ENCODE measurements around the gene LZTR1.

DNA sequence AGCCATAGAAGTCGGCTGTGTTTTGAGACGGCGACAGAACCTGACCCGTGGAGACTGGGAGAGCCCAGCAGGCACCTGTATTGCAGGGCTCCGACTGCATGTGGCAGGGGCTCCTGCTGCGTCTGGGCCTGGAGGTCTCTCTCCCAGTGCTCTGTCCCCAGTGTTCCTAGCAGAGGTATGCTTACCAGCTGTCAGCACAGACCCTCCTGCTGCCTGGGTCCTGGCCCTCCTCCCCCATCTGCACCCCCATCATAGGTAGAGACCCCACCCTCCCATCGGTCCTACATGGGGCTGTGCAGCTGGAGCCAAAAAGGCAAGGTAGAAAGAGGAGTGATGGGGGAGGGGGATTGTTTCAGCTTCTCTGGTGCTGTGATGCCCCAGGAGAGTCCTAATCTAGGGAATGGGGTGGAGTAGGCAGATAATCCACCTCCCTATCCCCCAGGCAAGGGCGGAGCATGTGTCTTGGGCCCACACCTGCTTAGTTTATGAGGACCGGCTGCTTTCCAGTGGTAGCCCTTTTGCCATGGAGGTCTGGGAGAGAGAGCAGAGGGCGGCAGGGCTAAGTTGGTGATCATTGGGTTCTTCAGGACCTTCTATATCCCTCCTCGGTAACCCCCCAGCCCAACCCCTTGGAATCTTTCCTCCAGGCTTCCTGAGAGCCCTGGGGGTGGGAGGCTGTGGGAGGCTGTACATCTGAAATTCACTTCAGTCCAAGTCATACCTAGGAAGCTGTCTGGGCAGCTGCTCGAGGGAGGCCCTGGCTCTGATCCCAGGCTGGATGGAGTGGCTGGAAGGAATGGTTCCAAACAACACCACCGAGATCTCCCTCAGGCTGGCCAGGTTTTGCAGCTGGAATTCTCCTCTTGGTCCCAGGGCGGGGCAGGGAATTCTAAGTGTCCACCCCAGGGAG is 44.9 kb downstream of the LZTR1 start:
- TF ChIP-seq, protein P1, sequence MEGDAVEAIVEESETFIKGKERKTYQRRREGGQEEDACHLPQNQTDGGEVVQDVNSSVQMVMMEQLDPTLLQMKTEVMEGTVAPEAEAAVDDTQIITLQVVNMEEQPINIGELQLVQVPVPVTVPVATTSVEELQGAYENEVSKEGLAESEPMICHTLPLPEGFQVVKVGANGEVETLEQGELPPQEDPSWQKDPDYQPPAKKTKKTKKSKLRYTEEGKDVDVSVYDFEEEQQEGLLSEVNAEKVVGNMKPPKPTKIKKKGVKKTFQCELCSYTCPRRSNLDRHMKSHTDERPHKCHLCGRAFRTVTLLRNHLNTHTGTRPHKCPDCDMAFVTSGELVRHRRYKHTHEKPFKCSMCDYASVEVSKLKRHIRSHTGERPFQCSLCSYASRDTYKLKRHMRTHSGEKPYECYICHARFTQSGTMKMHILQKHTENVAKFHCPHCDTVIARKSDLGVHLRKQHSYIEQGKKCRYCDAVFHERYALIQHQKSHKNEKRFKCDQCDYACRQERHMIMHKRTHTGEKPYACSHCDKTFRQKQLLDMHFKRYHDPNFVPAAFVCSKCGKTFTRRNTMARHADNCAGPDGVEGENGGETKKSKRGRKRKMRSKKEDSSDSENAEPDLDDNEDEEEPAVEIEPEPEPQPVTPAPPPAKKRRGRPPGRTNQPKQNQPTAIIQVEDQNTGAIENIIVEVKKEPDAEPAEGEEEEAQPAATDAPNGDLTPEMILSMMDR (IDR thresholded peaks at IDR 0.05; ENCODE audit: borderline replicate concordance, extremely low read depth, low read length, poor library complexity, severe bottlenecking), result no peak
- TF ChIP-seq EZH2 (IDR thresholded peaks at IDR 0.05; ENCODE audit: borderline replicate concordance, low read depth, low read length, severe bottlenecking), result no peak

Measured in DND-41 (cell line).